HEK293 (cell line): ENCODE measurements around the gene REV3L.
A peak's percentile ranks its signal among the peaks of the same experiment; 100 is the strongest.

Experiments used
- GFI1B ChIP-seq: fragments of 450-650 bp; formaldehyde crosslinking; IDR thresholded peaks from 2 replicates; pipeline ENCODE4 v1.5.1; 2016; ENCODE audit warnings: missing biosample characterization, missing genetic modification characterization
- HOXC10 ChIP-seq: sonication (generic); formaldehyde crosslinking; IDR thresholded peaks from 2 replicates; pipeline ENCODE4 v1.8.1; 2023; ENCODE audit warnings: mild to moderate bottlenecking, missing genetic modification reagents
- KLF8 ChIP-seq: fragments of 450-650 bp; formaldehyde crosslinking; IDR thresholded peaks from 2 replicates; pipeline ENCODE4 v1.5.1; 2016; ENCODE audit warnings: missing biosample characterization, missing genetic modification characterization
- PRDM6 ChIP-seq: fragments of 450-650 bp; formaldehyde crosslinking; IDR thresholded peaks from 2 replicates; pipeline ENCODE4 v1.5.1; 2017; ENCODE audit warnings: missing biosample characterization, missing genetic modification characterization
- RBAK ChIP-seq: fragments of 450-650 bp; formaldehyde crosslinking; IDR thresholded peaks from 2 replicates; pipeline ENCODE4 v1.5.1; 2016; ENCODE audit warnings: missing biosample characterization, missing genetic modification characterization
- SP2 ChIP-seq: fragments of 450-650 bp; formaldehyde crosslinking; IDR thresholded peaks from 2 replicates; pipeline ENCODE4 v1.5.1; 2016; ENCODE audit warnings: missing biosample characterization, missing genetic modification characterization
- YY2 ChIP-seq: fragments of 450-650 bp; formaldehyde crosslinking; IDR thresholded peaks from 2 replicates; pipeline ENCODE4 v1.5.1; 2016; ENCODE audit warnings: missing biosample characterization, missing genetic modification characterization
- ZBTB44 ChIP-seq: fragments of 450-650 bp; IDR thresholded peaks from 2 replicates; pipeline ENCODE4 v1.5.1; 2018; ENCODE audit warnings: missing biosample characterization, mild to moderate bottlenecking, missing genetic modification characterization
- ZBTB49 ChIP-seq: fragments of 450-650 bp; formaldehyde crosslinking; IDR thresholded peaks from 2 replicates; pipeline ENCODE4 v1.5.1; 2016; ENCODE audit warnings: missing biosample characterization, missing genetic modification characterization, low read depth
- ZBTB8A ChIP-seq: fragments of 450-650 bp; formaldehyde crosslinking; IDR thresholded peaks from 2 replicates; pipeline ENCODE4 v1.5.1; 2016; ENCODE audit warnings: missing biosample characterization, missing genetic modification characterization
- ZNF138 ChIP-seq: fragments of 450-650 bp; formaldehyde crosslinking; IDR thresholded peaks from 2 replicates; pipeline ENCODE4 v1.5.1; 2016; ENCODE audit warnings: missing biosample characterization, missing genetic modification characterization, borderline replicate concordance
- ZNF155 ChIP-seq: fragments of 450-650 bp; formaldehyde crosslinking; IDR thresholded peaks from 2 replicates; pipeline ENCODE4 v1.5.1; 2016; ENCODE audit warnings: missing biosample characterization, missing genetic modification characterization
- ZNF175 ChIP-seq: fragments of 450-650 bp; formaldehyde crosslinking; IDR thresholded peaks from 2 replicates; pipeline ENCODE4 v1.5.1; 2016; ENCODE audit warnings: missing biosample characterization, missing genetic modification characterization
- ZNF211 ChIP-seq: fragments of 450-650 bp; formaldehyde crosslinking; IDR thresholded peaks from 2 replicates; pipeline ENCODE4 v1.5.1; 2016; ENCODE audit warnings: low read depth, missing biosample characterization, missing genetic modification characterization
- ZNF274 ChIP-seq, 2 experiments: fragments of 200-500 bp in 1 of 2; fragments of 450-650 bp in 1 of 2; sonication (Bioruptor generic) in 1 of 2; formaldehyde crosslinking in 1 of 2; IDR thresholded peaks; 2 replicates each; pipeline versions ENCODE4 v1.5.1 to v1.6.1; 2014 to 2016; ENCODE audit warnings: borderline replicate concordance in 1 of 2, inconsistent platforms in 1 of 2, low read length in 1 of 2, missing biosample characterization in 1 of 2, missing genetic modification characterization in 1 of 2
- ZNF311 ChIP-seq: fragments of 450-650 bp; formaldehyde crosslinking; IDR thresholded peaks from 2 replicates; pipeline ENCODE4 v1.5.1; 2017; ENCODE audit warnings: missing biosample characterization, missing genetic modification characterization, borderline replicate concordance
- ZNF391 ChIP-seq: fragments of 450-650 bp; formaldehyde crosslinking; IDR thresholded peaks from 2 replicates; pipeline ENCODE4 v1.5.1; 2016; ENCODE audit warnings: low read depth, missing biosample characterization, missing genetic modification characterization, borderline replicate concordance
- ZNF433 ChIP-seq: fragments of 450-650 bp; formaldehyde crosslinking; IDR thresholded peaks from 2 replicates; pipeline ENCODE4 v1.5.1; 2016; ENCODE audit warnings: missing biosample characterization, missing genetic modification characterization, low read depth
- ZNF529 ChIP-seq: fragments of 450-650 bp; formaldehyde crosslinking; IDR thresholded peaks from 2 replicates; pipeline ENCODE4 v1.5.1; 2017; ENCODE audit warnings: missing genetic modification characterization, missing biosample characterization; ENCODE audit not compliant: insufficient replicate concordance
- ZNF548 ChIP-seq: fragments of 450-650 bp; formaldehyde crosslinking; IDR thresholded peaks from 2 replicates; pipeline ENCODE4 v1.5.1; 2016; ENCODE audit warnings: missing biosample characterization, missing genetic modification characterization
- ZNF558 ChIP-seq: fragments of 450-650 bp; formaldehyde crosslinking; IDR thresholded peaks from 2 replicates; pipeline ENCODE4 v1.5.1; 2016; ENCODE audit warnings: missing biosample characterization, missing genetic modification characterization
- ZNF571 ChIP-seq: fragments of 450-650 bp; formaldehyde crosslinking; IDR thresholded peaks from 2 replicates; pipeline ENCODE4 v1.5.0; 2017; ENCODE audit warnings: missing biosample characterization, missing genetic modification characterization
- ZNF677 ChIP-seq: fragments of 450-650 bp; IDR thresholded peaks from 2 replicates; pipeline ENCODE4 v1.5.0; 2018; ENCODE audit warnings: missing biosample characterization, mild to moderate bottlenecking, missing genetic modification characterization, moderate library complexity
- ZNF701 ChIP-seq: fragments of 450-650 bp; formaldehyde crosslinking; IDR thresholded peaks from 2 replicates; pipeline ENCODE4 v1.5.1; 2016; ENCODE audit warnings: missing biosample characterization, missing genetic modification characterization
- ZNF768 ChIP-seq: fragments of 450-650 bp; formaldehyde crosslinking; IDR thresholded peaks from 2 replicates; pipeline ENCODE4 v1.5.1; 2018; ENCODE audit warnings: missing biosample characterization, mild to moderate bottlenecking, missing genetic modification characterization
- ZNF776 ChIP-seq: fragments of 450-650 bp; formaldehyde crosslinking; IDR thresholded peaks from 2 replicates; pipeline ENCODE4 v1.5.0; 2017; ENCODE audit warnings: missing biosample characterization, missing genetic modification characterization, borderline replicate concordance
- ZSCAN16 ChIP-seq: fragments of 450-650 bp; formaldehyde crosslinking; IDR thresholded peaks from 2 replicates; pipeline ENCODE4 v1.5.1; 2016; ENCODE audit warnings: missing biosample characterization, missing genetic modification characterization
- ZSCAN30 ChIP-seq: fragments of 450-650 bp; IDR thresholded peaks from 2 replicates; pipeline ENCODE4 v1.5.1; 2018; ENCODE audit warnings: missing biosample characterization, mild to moderate bottlenecking, missing genetic modification characterization, moderate library complexity
- TF ChIP-seq, protein P1 (sequence below): fragments of 450-650 bp; formaldehyde crosslinking; IDR thresholded peaks from 2 replicates; pipeline ENCODE4 v1.5.1; 2016; ENCODE audit warnings: missing biosample characterization, missing genetic modification characterization
- TF ChIP-seq, protein P2 (sequence below): fragments of 450-650 bp; formaldehyde crosslinking; IDR thresholded peaks from 2 replicates; pipeline ENCODE4 v1.5.0; 2017; ENCODE audit warnings: missing biosample characterization, missing genetic modification characterization, borderline replicate concordance

REV3L gene

GRCh38 chr6:111259089-111259831 lies 223.8 kb downstream of the REV3L start (continued):
- TF ChIP-seq, protein P1, sequence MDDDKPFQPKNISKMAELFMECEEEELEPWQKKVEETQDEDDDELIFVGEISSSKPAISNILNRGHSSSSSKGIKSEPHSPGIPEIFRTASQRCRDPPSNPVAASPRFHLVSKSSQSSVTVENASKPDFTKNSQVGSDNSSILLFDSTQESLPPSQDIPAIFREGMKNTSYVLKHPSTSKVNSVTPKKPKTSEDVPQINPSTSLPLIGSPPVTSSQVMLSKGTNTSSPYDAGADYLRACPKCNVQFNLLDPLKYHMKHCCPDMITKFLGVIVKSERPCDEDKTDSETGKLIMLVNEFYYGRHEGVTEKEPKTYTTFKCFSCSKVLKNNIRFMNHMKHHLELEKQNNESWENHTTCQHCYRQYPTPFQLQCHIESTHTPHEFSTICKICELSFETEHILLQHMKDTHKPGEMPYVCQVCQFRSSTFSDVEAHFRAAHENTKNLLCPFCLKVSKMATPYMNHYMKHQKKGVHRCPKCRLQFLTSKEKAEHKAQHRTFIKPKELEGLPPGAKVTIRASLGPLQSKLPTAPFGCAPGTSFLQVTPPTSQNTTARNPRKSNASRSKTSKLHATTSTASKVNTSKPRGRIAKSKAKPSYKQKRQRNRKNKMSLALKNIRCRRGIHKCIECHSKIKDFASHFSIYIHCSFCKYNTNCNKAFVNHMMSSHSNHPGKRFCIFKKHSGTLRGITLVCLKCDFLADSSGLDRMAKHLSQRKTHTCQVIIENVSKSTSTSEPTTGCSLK (tag by site-specific recombination): no peak
- TF ChIP-seq HOXC10 (CRISPR knock-in tag): no peak
- no peak; the same call in 1 of the 2 replicates for TF ChIP-seq ZNF391 (tag by site-specific recombination)
- no peak for TF ChIP-seq ZNF311 (tag by site-specific recombination)
- no peak for TF ChIP-seq ZNF768 (tag by site-specific recombination)
- TF ChIP-seq, protein P2, sequence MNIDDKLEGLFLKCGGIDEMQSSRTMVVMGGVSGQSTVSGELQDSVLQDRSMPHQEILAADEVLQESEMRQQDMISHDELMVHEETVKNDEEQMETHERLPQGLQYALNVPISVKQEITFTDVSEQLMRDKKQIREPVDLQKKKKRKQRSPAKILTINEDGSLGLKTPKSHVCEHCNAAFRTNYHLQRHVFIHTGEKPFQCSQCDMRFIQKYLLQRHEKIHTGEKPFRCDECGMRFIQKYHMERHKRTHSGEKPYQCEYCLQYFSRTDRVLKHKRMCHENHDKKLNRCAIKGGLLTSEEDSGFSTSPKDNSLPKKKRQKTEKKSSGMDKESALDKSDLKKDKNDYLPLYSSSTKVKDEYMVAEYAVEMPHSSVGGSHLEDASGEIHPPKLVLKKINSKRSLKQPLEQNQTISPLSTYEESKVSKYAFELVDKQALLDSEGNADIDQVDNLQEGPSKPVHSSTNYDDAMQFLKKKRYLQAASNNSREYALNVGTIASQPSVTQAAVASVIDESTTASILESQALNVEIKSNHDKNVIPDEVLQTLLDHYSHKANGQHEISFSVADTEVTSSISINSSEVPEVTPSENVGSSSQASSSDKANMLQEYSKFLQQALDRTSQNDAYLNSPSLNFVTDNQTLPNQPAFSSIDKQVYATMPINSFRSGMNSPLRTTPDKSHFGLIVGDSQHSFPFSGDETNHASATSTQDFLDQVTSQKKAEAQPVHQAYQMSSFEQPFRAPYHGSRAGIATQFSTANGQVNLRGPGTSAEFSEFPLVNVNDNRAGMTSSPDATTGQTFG (tag by site-specific recombination): no peak
- TF ChIP-seq ZBTB49 (tag by site-specific recombination): no peak
- no peak for TF ChIP-seq ZNF571
- TF ChIP-seq SP2 (tag by site-specific recombination): peak; percentile 70
- TF ChIP-seq GFI1B (tag by site-specific recombination): no peak
- TF ChIP-seq ZNF558 (tag by site-specific recombination): no peak
- TF ChIP-seq ZSCAN30: peak; percentile 34; the same call in 1 of the 2 replicates
- no peak for TF ChIP-seq ZNF529 (tag by site-specific recombination)
- no peak for TF ChIP-seq ZNF776 (tag by site-specific recombination)
- no peak for TF ChIP-seq ZSCAN16 (tag by site-specific recombination)
- TF ChIP-seq ZNF677: no peak
- TF ChIP-seq ZNF274 (IDR thresholded peaks at IDR 0.05; ENCODE audit: low read length): no peak
- no peak for TF ChIP-seq ZNF274 (tag by site-specific recombination; IDR thresholded peaks at IDR 0.05; ENCODE audit: borderline replicate concordance)
- TF ChIP-seq ZNF701: no peak
- no peak for TF ChIP-seq PRDM6
- no peak for TF ChIP-seq ZBTB44 (tag by site-specific recombination)
- TF ChIP-seq ZNF155 (tag by site-specific recombination): no peak
- TF ChIP-seq ZNF548 (tag by site-specific recombination): no peak
- TF ChIP-seq ZNF433 (tag by site-specific recombination): no peak
- TF ChIP-seq KLF8 (tag by site-specific recombination): peak; percentile 16; the same call in 1 of the 2 replicates
- no peak for TF ChIP-seq ZNF138 (tag by site-specific recombination)
- TF ChIP-seq ZNF175: no peak
- no peak; the same call in 1 of the 2 replicates for TF ChIP-seq RBAK (tag by site-specific recombination)
- peak; percentile 67 for TF ChIP-seq ZBTB8A (tag by site-specific recombination)
- TF ChIP-seq ZNF211 (tag by site-specific recombination): no peak
- no peak for TF ChIP-seq YY2 (tag by site-specific recombination)
